MM.1S (cell line): Measurements from ENCODE around the gene TRIM38.

Source experiments
- DNase-seq: peaks from one replicate; pipeline ENCODE4 v3.0.0-alpha.2; 2015
- H2AFZ ChIP-seq: fragments of 300-600 bp; sonication (generic); 2 replicates; pipeline ENCODE4 v1.6.0; 2016; ENCODE audit warnings: antibody characterized with exemption, low read length
- H3F3A ChIP-seq: fragments of 300-600 bp; sonication (generic); 2 replicates; pipeline ENCODE4 v1.6.1; 2016; ENCODE audit warnings: mild to moderate bottlenecking, antibody characterized with exemption, low read length, moderate library complexity, mixed read lengths; ENCODE audit not compliant: insufficient read depth
- H3K27ac ChIP-seq: fragments of 300-600 bp; sonication (generic); 2 replicates; pipeline ENCODE4 v1.5.1; 2016; ENCODE audit warnings: mild to moderate bottlenecking, low read length
- H3K27me3 ChIP-seq: fragments of 300-600 bp; sonication (generic); replicated peaks from 2 replicates; pipeline ENCODE4 v1.6.0; 2016; ENCODE audit warnings: low read length; ENCODE audit not compliant: insufficient read depth
- H3K36me3 ChIP-seq: fragments of 300-600 bp; sonication (generic); replicated peaks from 2 replicates; pipeline ENCODE4 v1.6.1; 2016; ENCODE audit warnings: mild to moderate bottlenecking, low read length, mixed read lengths; ENCODE audit not compliant: insufficient read depth
- H3K4me1 ChIP-seq: fragments of 300-600 bp; sonication (generic); 2 replicates; pipeline ENCODE4 v1.6.1; 2016; ENCODE audit warnings: low read length, mixed read lengths
- H3K4me2 ChIP-seq: fragments of 300-600 bp; sonication (generic); 2 replicates; pipeline ENCODE4 v1.6.0; 2016; ENCODE audit warnings: low read depth, low read length
- H3K4me3 ChIP-seq: fragments of 300-600 bp; sonication (generic); 2 replicates; pipeline ENCODE4 v1.5.1; 2016; ENCODE audit warnings: low read length, mixed read lengths
- H3K79me2 ChIP-seq: fragments of 300-600 bp; sonication (generic); 2 replicates; pipeline ENCODE4 v1.6.1; 2016; ENCODE audit warnings: mixed run types, low read length, mixed read lengths
- H3K9ac ChIP-seq: fragments of 300-600 bp; sonication (generic); 2 replicates; pipeline ENCODE4 v1.6.1; 2016; ENCODE audit warnings: low read length, mixed read lengths
- H3K9me2 ChIP-seq: fragments of 300-600 bp; sonication (generic); replicated peaks from 2 replicates; pipeline ENCODE4 v1.6.1; 2016; ENCODE audit warnings: mild to moderate bottlenecking, low read length, mixed read lengths; ENCODE audit not compliant: insufficient read depth
- H3K9me3 ChIP-seq: fragments of 300-600 bp; sonication (generic); replicated peaks from 2 replicates; pipeline ENCODE4 v1.6.1; 2016; ENCODE audit warnings: mild to moderate bottlenecking, low read length, mixed read lengths; ENCODE audit not compliant: insufficient read depth
- H4K20me1 ChIP-seq: fragments of 300-600 bp; sonication (generic); 2 replicates; pipeline ENCODE4 v1.6.1; 2016; ENCODE audit warnings: mild to moderate bottlenecking, low read length, moderate library complexity, mixed read lengths; ENCODE audit not compliant: insufficient read depth
- CTCF ChIP-seq: fragments of 300-600 bp; sonication (generic); IDR thresholded peaks from 2 replicates; pipeline ENCODE4 v1.5.1; 2016; ENCODE audit warnings: antibody characterized with exemption, low read length, mixed read lengths
- EZH2 ChIP-seq: fragments of 300-600 bp; sonication (generic); optimal IDR thresholded peaks from 2 replicates; pipeline ENCODE3; 2017; ENCODE audit warnings: low read depth, mild to moderate bottlenecking, antibody characterized with exemption, low read length, mixed read lengths
- EZH2phosphoT487 ChIP-seq: fragments of 300-600 bp; sonication (generic); IDR thresholded peaks from 2 replicates; pipeline ENCODE4 v1.6.1; 2018; ENCODE audit warnings: antibody characterized with exemption, low read length

The TRIM38 gene

GRCh38 chr6:25954756-25955155 is 7.8 kb upstream of the TRIM38 start:
- H3K4me2 ChIP-seq, result no peak overlapping the region
- no peaks in the 10 kb centered on the region for H4K20me1 ChIP-seq
- no peaks in the 10 kb centered on the region for H3K9me2 ChIP-seq
- no peaks in the 10 kb centered on the region for H3K9me3 ChIP-seq
- no peak overlapping the region for H3K4me3 ChIP-seq
- H3K27ac ChIP-seq, result no peak overlapping the region
- TF ChIP-seq EZH2 (no peak), CTCF (no peak), EZH2phosphoT487 (no peak)
- H3K4me1 ChIP-seq, result peaks cover 13% of the 10 kb centered on the region
- DNase-seq, result no peak
- H3K36me3 ChIP-seq, result no peaks in the 10 kb centered on the region
- no peaks in the 10 kb centered on the region for H3K27me3 ChIP-seq
- no peaks in the 10 kb centered on the region for H3K79me2 ChIP-seq
- H3K9ac ChIP-seq, result no peak overlapping the region
- H3F3A ChIP-seq, result no peaks in the 10 kb centered on the region
- no peak overlapping the region for H2AFZ ChIP-seq

GRCh38 chr6:25956226-25956625 is 6.4 kb upstream of the TRIM38 start:
- no peak for TF ChIP-seq CTCF
- TF ChIP-seq EZH2, result no peak
- no peak for TF ChIP-seq EZH2phosphoT487
- no peak overlapping the region for H2AFZ ChIP-seq
- DNase-seq, result no peak
- no peaks in the 10 kb centered on the region for H3K9me2 ChIP-seq
- no peak overlapping the region for H3K9ac ChIP-seq
- no peaks in the 10 kb centered on the region for H3K9me3 ChIP-seq
- no peaks in the 10 kb centered on the region for H4K20me1 ChIP-seq
- no peaks in the 10 kb centered on the region for H3K79me2 ChIP-seq
- H3K27ac ChIP-seq, result no peak overlapping the region
- H3K4me2 ChIP-seq, result no peak overlapping the region
- 0 out of 2 replicates have a peak, but pooled peaks cover 5% of the 10 kb centered on the region for H3F3A ChIP-seq
- no peak overlapping the region for H3K4me3 ChIP-seq
- H3K27me3 ChIP-seq, result no peaks in the 10 kb centered on the region
- peaks cover 26% of the 10 kb centered on the region for H3K4me1 ChIP-seq
- H3K36me3 ChIP-seq, result no peaks in the 10 kb centered on the region

- Histone ChIP-seq H3K79me2 (peaks cover 4% of the 10 kb centered on the region), H3K4me2 (peak overlapping the region; percentile 83; the same call in 1 of the 2 replicates), H3K9me3 (no peaks in the 10 kb centered on the region), H3K4me3 (no peak overlapping the region), H3K9me2 (no peaks in the 10 kb centered on the region), H4K20me1 (no peaks in the 10 kb centered on the region), H3K27ac (no peak overlapping the region), H2AFZ (peak overlapping the region; percentile 44; the same call in 1 of the 2 replicates), H3K36me3 (no peaks in the 10 kb centered on the region), H3K27me3 (no peaks in the 10 kb centered on the region), H3F3A (peaks cover 23% of the 10 kb centered on the region), H3K9ac (no peak overlapping the region), H3K4me1 (peaks cover 31% of the 10 kb centered on the region)
- DNase-seq, result no peak
- TF ChIP-seq EZH2phosphoT487 (no peak), EZH2 (no peak), CTCF (no peak)
Measured at GRCh38 chr6:25958700-25959162, 3.9 kb upstream of the TRIM38 start.
